SU-DHL-6 (cell line): ENCODE measurements around the gene PCDHA3.
"Not testable (repeated sequence)": the region's sequence is repeated elsewhere in the genome, so short reads cannot be mapped to it uniquely, and the experiment has no call there.

Source experiments
- CTCF ChIP-seq: fragments of 200-600 bp; sonication (generic); IDR thresholded peaks from one replicate; pipeline ENCODE4 v1.5.1; 2017; ENCODE audit warnings: antibody characterized with exemption, mild to moderate bottlenecking, low read length, moderate library complexity; ENCODE audit not compliant: insufficient read depth, poor library complexity, severe bottlenecking
- EZH2phosphoT487 ChIP-seq: fragments of 200-600 bp; sonication (generic), shearing (Covaris generic); conservative IDR thresholded peaks from 2 replicates; pipeline ENCODE4 v1.6.1; 2018; ENCODE audit warnings: mild to moderate bottlenecking, antibody characterized with exemption, low read length, moderate library complexity, mixed read lengths

- not testable (repeated sequence) for TF ChIP-seq CTCF, EZH2phosphoT487
Observed at GRCh38 chr5:140802381-140802780, 1.5 kb downstream of the PCDHA3 start.
